SK-N-SH treated with all-trans-retinoic acid at 6 μM for 48 hours (cell line): ENCODE results near the gene LRRC56.

Experiments
- ATAC-seq: fragments of 200-7000 bp; cut with Tn5 transposase; 3 replicates; pipeline ENCODE4 v1.9.1; 2020; ENCODE audit warnings: mild to moderate bottlenecking, moderate library complexity
- ARNTL ChIP-seq: fragments of 450-650 bp; formaldehyde crosslinking; IDR thresholded peaks from 2 replicates; pipeline ENCODE4 v1.5.0; 2020; ENCODE audit warnings: low read depth, mild to moderate bottlenecking, moderate library complexity, borderline replicate concordance
- CREB5 ChIP-seq: fragments of 250-450 bp; sonication (Bioruptor Pico); IDR thresholded peaks from 2 replicates; pipeline ENCODE4 v1.5.1; 2020; ENCODE audit warnings: low read depth, mild to moderate bottlenecking, moderate library complexity
- CSDC2 ChIP-seq: fragments of 250-450 bp; sonication (Bioruptor Pico); IDR thresholded peaks from 2 replicates; pipeline ENCODE4 v1.5.0; 2020; ENCODE audit warnings: mild to moderate bottlenecking, moderate library complexity
- CSRNP3 ChIP-seq: fragments of 250-450 bp; sonication (Bioruptor Pico); IDR thresholded peaks from 2 replicates; pipeline ENCODE4 v1.5.1; 2021; ENCODE audit warnings: mild to moderate bottlenecking, moderate library complexity
- ESRRG ChIP-seq: fragments of 250-450 bp; sonication (Bioruptor Pico); IDR thresholded peaks from 2 replicates; pipeline ENCODE4 v1.6.1; 2021; ENCODE audit warnings: mild to moderate bottlenecking
- GLIS3 ChIP-seq: fragments of 250-450 bp; sonication (Bioruptor Pico); IDR thresholded peaks from 2 replicates; pipeline ENCODE4 v1.5.0; 2020; ENCODE audit warnings: mild to moderate bottlenecking, moderate library complexity
- ISL1 ChIP-seq: fragments of 250-450 bp; sonication (Bioruptor Pico); IDR thresholded peaks from 2 replicates; pipeline ENCODE4 v2.1.2; 2022; ENCODE audit warnings: mild to moderate bottlenecking, moderate library complexity
- OSR1 ChIP-seq: fragments of 250-450 bp; sonication (Bioruptor Pico); IDR thresholded peaks from 2 replicates; pipeline ENCODE4 v1.8.0; 2022; ENCODE audit warnings: moderate library complexity, mild to moderate bottlenecking, inconsistent platforms
- PPARA ChIP-seq: fragments of 250-450 bp; sonication (Bioruptor Pico); IDR thresholded peaks from 2 replicates; pipeline ENCODE4 v1.5.0; 2020; ENCODE audit warnings: mild to moderate bottlenecking, borderline replicate concordance
- RARB ChIP-seq: fragments of 250-450 bp; sonication (Bioruptor Pico); IDR thresholded peaks from 2 replicates; pipeline ENCODE4 v1.8.0; 2021; ENCODE audit warnings: mild to moderate bottlenecking, moderate library complexity
- SNAI2 ChIP-seq: fragments of 250-450 bp; sonication (Bioruptor Pico); IDR thresholded peaks from 2 replicates; pipeline ENCODE4 v1.5.0; 2020; ENCODE audit warnings: mild to moderate bottlenecking, moderate library complexity
- TCF4 ChIP-seq: fragments of 250-450 bp; sonication (Bioruptor Pico); IDR thresholded peaks from 2 replicates; pipeline ENCODE4 v1.8.0; 2021; ENCODE audit warnings: mild to moderate bottlenecking, moderate library complexity, borderline replicate concordance
- TOX ChIP-seq: fragments of 250-450 bp; sonication (Bioruptor Pico); IDR thresholded peaks from 2 replicates; pipeline ENCODE4 v1.8.0; 2021; ENCODE audit warnings: mild to moderate bottlenecking, moderate library complexity, borderline replicate concordance
- TSHZ2 ChIP-seq: fragments of 250-450 bp; sonication (Bioruptor Pico); IDR thresholded peaks from 2 replicates; pipeline ENCODE4 v1.5.0; 2020; ENCODE audit warnings: mild to moderate bottlenecking, moderate library complexity
- ZNF565 ChIP-seq: fragments of 450-650 bp; formaldehyde crosslinking; conservative IDR thresholded peaks from 2 replicates; pipeline ENCODE4 v1.5.0; 2020; ENCODE audit warnings: low read depth, mild to moderate bottlenecking, moderate library complexity
- ZNF70 ChIP-seq: fragments of 450-650 bp; formaldehyde crosslinking; IDR thresholded peaks from 2 replicates; pipeline ENCODE4 v1.5.0; 2020; ENCODE audit warnings: mild to moderate bottlenecking, moderate library complexity
- TF ChIP-seq, protein P1 (sequence below): fragments of 250-450 bp; sonication (Bioruptor Pico); IDR thresholded peaks from 2 replicates; pipeline ENCODE4 v1.8.0; 2021; ENCODE audit warnings: low read depth, mild to moderate bottlenecking, moderate library complexity, borderline replicate concordance
- TF ChIP-seq, protein P2 (sequence below): fragments of 250-450 bp; sonication (Bioruptor Pico); IDR thresholded peaks from 2 replicates; pipeline ENCODE4 v1.8.0; 2020; ENCODE audit warnings: mild to moderate bottlenecking, moderate library complexity, borderline replicate concordance

The LRRC56 gene

GRCh38 chr11:504994-505344, 32.4 kb upstream of the LRRC56 start:
- TF ChIP-seq ESRRG (CRISPR knock-in tag) (no peak), CREB5 (CRISPR knock-in tag) (no peak), ZNF70 (CRISPR knock-in tag) (no peak), ARNTL (no peak), CSDC2 (CRISPR knock-in tag) (no peak), TSHZ2 (CRISPR knock-in tag) (no peak), RARB (no peak), CSRNP3 (CRISPR knock-in tag) (no peak), GLIS3 (CRISPR knock-in tag) (no peak), SNAI2 (CRISPR knock-in tag) (no peak)
- TF ChIP-seq, protein P1, sequence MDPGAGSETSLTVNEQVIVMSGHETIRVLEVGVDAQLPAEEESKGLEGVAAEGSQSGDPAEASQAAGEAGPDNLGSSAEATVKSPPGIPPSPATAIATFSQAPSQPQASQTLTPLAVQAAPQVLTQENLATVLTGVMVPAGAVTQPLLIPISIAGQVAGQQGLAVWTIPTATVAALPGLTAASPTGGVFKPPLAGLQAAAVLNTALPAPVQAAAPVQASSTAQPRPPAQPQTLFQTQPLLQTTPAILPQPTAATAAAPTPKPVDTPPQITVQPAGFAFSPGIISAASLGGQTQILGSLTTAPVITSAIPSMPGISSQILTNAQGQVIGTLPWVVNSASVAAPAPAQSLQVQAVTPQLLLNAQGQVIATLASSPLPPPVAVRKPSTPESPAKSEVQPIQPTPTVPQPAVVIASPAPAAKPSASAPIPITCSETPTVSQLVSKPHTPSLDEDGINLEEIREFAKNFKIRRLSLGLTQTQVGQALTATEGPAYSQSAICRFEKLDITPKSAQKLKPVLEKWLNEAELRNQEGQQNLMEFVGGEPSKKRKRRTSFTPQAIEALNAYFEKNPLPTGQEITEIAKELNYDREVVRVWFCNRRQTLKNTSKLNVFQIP (CRISPR knock-in tag) = no peak
- TF ChIP-seq, protein P2, sequence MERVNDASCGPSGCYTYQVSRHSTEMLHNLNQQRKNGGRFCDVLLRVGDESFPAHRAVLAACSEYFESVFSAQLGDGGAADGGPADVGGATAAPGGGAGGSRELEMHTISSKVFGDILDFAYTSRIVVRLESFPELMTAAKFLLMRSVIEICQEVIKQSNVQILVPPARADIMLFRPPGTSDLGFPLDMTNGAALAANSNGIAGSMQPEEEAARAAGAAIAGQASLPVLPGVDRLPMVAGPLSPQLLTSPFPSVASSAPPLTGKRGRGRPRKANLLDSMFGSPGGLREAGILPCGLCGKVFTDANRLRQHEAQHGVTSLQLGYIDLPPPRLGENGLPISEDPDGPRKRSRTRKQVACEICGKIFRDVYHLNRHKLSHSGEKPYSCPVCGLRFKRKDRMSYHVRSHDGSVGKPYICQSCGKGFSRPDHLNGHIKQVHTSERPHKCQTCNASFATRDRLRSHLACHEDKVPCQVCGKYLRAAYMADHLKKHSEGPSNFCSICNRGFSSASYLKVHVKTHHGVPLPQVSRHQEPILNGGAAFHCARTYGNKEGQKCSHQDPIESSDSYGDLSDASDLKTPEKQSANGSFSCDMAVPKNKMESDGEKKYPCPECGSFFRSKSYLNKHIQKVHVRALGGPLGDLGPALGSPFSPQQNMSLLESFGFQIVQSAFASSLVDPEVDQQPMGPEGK = no peak
- no peak for ATAC-seq

DNA sequence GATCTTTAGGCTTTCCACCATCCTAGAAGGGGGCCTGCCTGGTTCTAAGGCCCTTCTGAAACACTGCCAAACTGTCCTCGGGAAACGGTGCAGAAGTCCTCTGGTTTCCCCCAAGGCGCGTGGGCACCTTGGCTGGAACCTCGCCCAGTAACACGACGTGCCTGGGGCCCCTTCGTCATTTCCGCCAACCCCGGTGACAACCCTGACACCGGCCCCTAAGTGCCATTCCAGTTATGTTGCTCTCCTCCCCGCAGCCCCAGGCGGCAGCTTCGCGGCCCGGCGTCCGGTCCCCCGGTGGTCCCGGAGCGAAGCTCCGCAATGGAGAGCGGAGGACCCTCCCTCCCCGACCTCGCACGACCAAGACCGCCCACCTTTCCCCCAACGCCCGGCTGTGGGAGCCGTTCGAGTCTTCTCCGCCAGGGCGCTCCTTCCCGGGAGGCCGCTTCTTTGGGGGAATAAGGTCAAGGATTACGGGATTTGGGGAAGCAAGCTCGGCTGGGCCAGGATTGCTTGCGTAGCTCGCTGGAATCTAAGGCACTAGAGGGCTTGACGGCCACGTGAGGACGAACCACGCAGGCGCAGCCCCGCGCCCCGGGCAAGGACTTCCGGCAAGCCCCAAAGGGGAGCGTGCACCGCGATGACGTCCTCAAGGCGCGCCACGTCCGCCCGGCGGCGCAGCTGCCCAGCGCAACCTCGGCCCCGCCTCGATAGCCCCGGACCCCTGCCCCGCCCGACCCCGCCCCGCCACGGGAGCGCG, 30.9 kb upstream of the LRRC56 start:
- peak; percentile 81 for ATAC-seq
- TF ChIP-seq, protein P2 = no peak
- TF ChIP-seq OSR1 (CRISPR knock-in tag) (no peak), SNAI2 (CRISPR knock-in tag) (no peak), ISL1 (peak; percentile 18; the same call in 1 of the 2 replicates), TCF4 (CRISPR knock-in tag) (no peak), TOX (CRISPR knock-in tag) (no peak), TSHZ2 (CRISPR knock-in tag) (no peak), ZNF565 (CRISPR knock-in tag) (no peak), PPARA (CRISPR knock-in tag) (no peak), ZNF70 (CRISPR knock-in tag) (no peak), ARNTL (no peak), CSRNP3 (CRISPR knock-in tag) (0 out of 2 replicates have a peak, but pooled peaks have one; percentile 31), CREB5 (CRISPR knock-in tag) (no peak; the same call in 1 of the 2 replicates)
